GM23338 (cell line): ENCODE results near the gene CELA2A.

Experiments used
- CREB1 ChIP-seq: fragments of 250-450 bp; sonication (Bioruptor Pico); IDR thresholded peaks from 2 replicates; pipeline ENCODE4 v1.5.0; 2020; ENCODE audit warnings: low read depth, mild to moderate bottlenecking, moderate library complexity
- CTCF ChIP-seq, 2 experiments: fragments of 200-600 bp in 1 of 2; sonication (generic) in 1 of 2; conservative IDR thresholded peaks; 2 replicates each; pipeline versions ENCODE4 v1.5.1 to v1.6.1; 2016 to 2017; ENCODE audit warnings: antibody characterized with exemption in 2 of 2, low read depth in 2 of 2, mild to moderate bottlenecking in 2 of 2, moderate library complexity in 1 of 2
- EZH2 ChIP-seq: fragments of 200-600 bp; sonication (generic); IDR thresholded peaks from one replicate; pipeline ENCODE4 v1.8.0; 2017; ENCODE audit warnings: antibody characterized with exemption, mild to moderate bottlenecking, low read depth; ENCODE audit not compliant: unreplicated experiment
- JUNB ChIP-seq: IDR thresholded peaks from one replicate; pipeline ENCODE4 v1.6.1; 2016; ENCODE audit warnings: antibody characterized with exemption; ENCODE audit not compliant: unreplicated experiment
- POLR2AphosphoS5 ChIP-seq: IDR thresholded peaks from 2 replicates; pipeline ENCODE4 v1.6.1; 2016; ENCODE audit warnings: antibody characterized with exemption, low read depth

- no peak for TF ChIP-seq CTCF (conservative IDR thresholded peaks at IDR 0.05; ENCODE audit: low read depth in 2 of 2)
- no peak for TF ChIP-seq POLR2AphosphoS5
- no peak for TF ChIP-seq JUNB
- TF ChIP-seq EZH2 = no peak
- no peak for TF ChIP-seq CREB1
These were observed 7.6 kb upstream of the CELA2A start for GRCh38 chr1:15448877-15449462.
